Ishikawa (cell line): ENCODE results near the gene FAM174C.

Experiments
- CEBPB ChIP-seq: IDR thresholded peaks from 2 replicates; pipeline ENCODE4 v1.6.1; 2012
- CREB1 ChIP-seq: IDR thresholded peaks from 2 replicates; pipeline ENCODE4 v1.6.1; 2012; ENCODE audit warnings: low read depth
- EGR1 ChIP-seq: IDR thresholded peaks from 2 replicates; pipeline ENCODE4 v1.6.1; 2012
- EP300 ChIP-seq: IDR thresholded peaks from 2 replicates; pipeline ENCODE4 v1.6.1; 2012; ENCODE audit warnings: borderline replicate concordance
- FOXM1 ChIP-seq: IDR thresholded peaks from 2 replicates; pipeline ENCODE4 v1.6.1; 2012; ENCODE audit warnings: low read depth, borderline replicate concordance
- MAX ChIP-seq: IDR thresholded peaks from 2 replicates; pipeline ENCODE4 v1.6.1; 2012
- NFIC ChIP-seq: IDR thresholded peaks from 2 replicates; pipeline ENCODE4 v1.6.1; 2012
- RAD21 ChIP-seq: IDR thresholded peaks from 2 replicates; pipeline ENCODE4 v1.6.1; 2012; ENCODE audit warnings: low read depth
- REST ChIP-seq: IDR thresholded peaks from 2 replicates; pipeline ENCODE4 v1.6.1; 2012; ENCODE audit warnings: low read depth, mild to moderate bottlenecking
- TAF1 ChIP-seq: IDR thresholded peaks from 2 replicates; pipeline ENCODE4 v1.6.1; 2012; ENCODE audit warnings: low read depth, mild to moderate bottlenecking
- TCF12 ChIP-seq: IDR thresholded peaks from 2 replicates; pipeline ENCODE4 v1.6.1; 2012; ENCODE audit warnings: low read depth
- TEAD4 ChIP-seq: IDR thresholded peaks from 2 replicates; pipeline ENCODE4 v1.6.1; 2012
- USF1 ChIP-seq: IDR thresholded peaks from 2 replicates; pipeline ENCODE4 v1.6.1; 2012
- YY1 ChIP-seq: IDR thresholded peaks from 2 replicates; pipeline ENCODE4 v1.6.1; 2012; ENCODE audit warnings: low read depth
- ZBTB7A ChIP-seq: IDR thresholded peaks from 2 replicates; pipeline ENCODE4 v1.6.1; 2012; ENCODE audit warnings: low read depth

FAM174C gene

GRCh38 chr19:1249298-1249989, 25.9 kb upstream of the FAM174C start:
- TF ChIP-seq YY1 = no peak
- TF ChIP-seq TAF1 = 0 out of 2 replicates have a peak, but pooled peaks have one; percentile 35
- peak; percentile 5; the same call in 1 of the 2 replicates for TF ChIP-seq EGR1
- TF ChIP-seq MAX = peak; percentile 90
- TF ChIP-seq TCF12 = 0 out of 2 replicates have a peak, but pooled peaks have one; percentile 8
- TF ChIP-seq USF1 = peak; percentile 76
- peak; percentile 11; the same call in 1 of the 2 replicates for TF ChIP-seq CREB1
- no peak for TF ChIP-seq TEAD4
- no peak for TF ChIP-seq NFIC
- TF ChIP-seq RAD21 = no peak
- TF ChIP-seq ZBTB7A = peak; percentile 71
- TF ChIP-seq FOXM1 = no peak
- no peak for TF ChIP-seq EP300
- TF ChIP-seq CEBPB = no peak
- TF ChIP-seq REST = no peak

- TF ChIP-seq RAD21 (no peak), ZBTB7A (no peak), EGR1 (no peak), FOXM1 (no peak), TCF12 (no peak), REST (no peak), TEAD4 (no peak), EP300 (no peak), NFIC (no peak), USF1 (no peak), CEBPB (no peak), MAX (no peak; the same call in 1 of the 2 replicates)
These were observed 25.3 kb upstream of the FAM174C start for GRCh38 chr19:1249990-1250436.

- TF ChIP-seq YY1 (no peak), TAF1 (no peak), EP300 (no peak), MAX (no peak), CREB1 (no peak), FOXM1 (no peak), TEAD4 (no peak), ZBTB7A (peak; percentile 29; the same call in 1 of the 2 replicates), NFIC (no peak), USF1 (no peak), RAD21 (no peak), EGR1 (no peak), TCF12 (peak; percentile 17; the same call in 1 of the 2 replicates), CEBPB (no peak)
These were observed 24.7 kb upstream of the FAM174C start for GRCh38 chr19:1250437-1251260.
